GM21447 (cell line): ENCODE data around the gene CEP112.
"Not testable (repeated sequence)": the region's sequence is repeated elsewhere in the genome, so short reads cannot be mapped to it uniquely, and the experiment has no call there.

Experiments
- ATAC-seq: cut with Tn5 transposase; IDR thresholded peaks from one replicate; pipeline ENCODE4 v1.9.1; 2021; ENCODE audit not compliant: unreplicated experiment

CEP112 gene

DNA sequence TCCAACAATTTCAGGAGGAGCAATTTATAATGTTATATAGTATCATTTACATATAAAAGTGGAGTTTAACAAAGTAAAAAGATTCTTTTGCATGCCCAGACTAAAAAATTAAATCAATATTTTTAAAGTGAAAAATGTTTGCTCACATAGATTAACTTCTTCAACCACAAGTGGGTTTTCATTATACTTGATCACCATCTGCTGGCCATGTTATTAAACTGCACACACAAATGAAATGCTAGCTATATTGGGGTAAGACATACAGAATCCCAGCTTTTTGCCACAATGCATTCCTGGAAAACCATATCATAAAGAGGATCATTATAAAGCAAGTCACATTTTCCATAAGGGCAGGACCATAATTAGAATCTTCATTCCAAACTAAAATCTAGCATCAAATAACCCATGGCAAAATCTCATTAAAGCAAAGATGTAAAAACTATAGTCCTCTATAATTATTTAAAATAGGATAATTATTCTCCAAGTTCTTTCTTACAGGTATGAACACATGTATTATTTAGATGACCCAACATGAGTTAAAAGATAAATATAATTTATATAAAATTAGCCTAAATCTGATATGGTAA is 26.3 kb downstream of the CEP112 start:
- no peak for ATAC-seq

DNA sequence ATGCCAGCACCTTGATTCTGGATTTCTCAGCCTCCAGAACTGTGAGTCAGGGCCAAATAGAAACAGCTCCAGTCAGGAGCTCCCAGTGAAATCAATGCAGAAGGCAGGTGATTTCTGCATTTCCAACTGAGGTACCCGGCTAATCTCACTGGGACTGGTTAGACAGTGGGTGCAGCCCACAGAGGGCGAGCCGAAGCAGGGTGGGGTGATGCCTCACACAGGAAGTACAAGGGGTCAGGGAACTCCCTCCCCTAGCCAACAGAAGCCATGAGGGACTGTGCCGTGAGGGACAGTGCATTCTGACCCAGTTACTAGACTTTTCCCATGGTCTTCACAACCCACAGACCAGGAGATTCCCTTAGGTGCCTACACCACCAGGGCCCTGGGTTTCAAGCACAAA is 36.9 kb downstream of the CEP112 start:
- not testable (repeated sequence) for ATAC-seq

DNA sequence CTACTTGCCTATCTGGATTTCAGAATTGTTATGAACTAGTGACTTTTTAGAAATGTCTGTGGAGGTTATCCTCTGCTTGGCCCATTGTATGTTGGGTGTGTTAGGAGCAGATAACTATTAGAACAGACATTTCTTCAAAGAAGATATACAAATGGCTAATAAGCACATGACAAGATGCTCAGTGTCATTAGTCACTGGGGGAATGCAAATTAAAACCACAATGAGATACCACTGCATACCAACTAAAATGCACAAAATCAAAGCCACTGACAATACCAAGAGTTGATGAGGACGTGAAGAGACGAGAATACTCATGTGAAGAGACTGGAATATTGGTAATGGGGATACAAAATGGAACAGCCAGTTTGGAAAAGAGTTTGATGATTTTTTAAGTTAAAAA is 39.2 kb downstream of the CEP112 start:
- no peak for ATAC-seq

DNA sequence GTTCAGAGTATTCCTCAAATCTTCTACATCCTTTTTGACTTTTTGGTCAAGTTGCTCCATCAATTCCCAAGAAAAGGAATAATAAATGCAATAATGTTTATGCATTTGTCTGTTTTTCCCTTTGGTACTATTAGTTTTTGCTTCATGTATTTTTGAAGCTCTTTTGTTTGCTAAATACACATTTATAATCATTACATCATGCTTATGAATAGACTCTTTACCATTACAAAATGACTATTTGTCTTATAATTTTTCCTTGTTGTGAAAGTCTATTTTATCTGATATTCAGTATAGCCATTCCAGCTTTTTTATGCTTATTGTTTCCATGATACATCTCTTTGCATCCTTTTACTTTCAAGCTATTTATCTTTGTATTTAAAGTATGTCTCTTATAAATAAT is 41.2 kb downstream of the CEP112 start:
- ATAC-seq, result no peak

DNA sequence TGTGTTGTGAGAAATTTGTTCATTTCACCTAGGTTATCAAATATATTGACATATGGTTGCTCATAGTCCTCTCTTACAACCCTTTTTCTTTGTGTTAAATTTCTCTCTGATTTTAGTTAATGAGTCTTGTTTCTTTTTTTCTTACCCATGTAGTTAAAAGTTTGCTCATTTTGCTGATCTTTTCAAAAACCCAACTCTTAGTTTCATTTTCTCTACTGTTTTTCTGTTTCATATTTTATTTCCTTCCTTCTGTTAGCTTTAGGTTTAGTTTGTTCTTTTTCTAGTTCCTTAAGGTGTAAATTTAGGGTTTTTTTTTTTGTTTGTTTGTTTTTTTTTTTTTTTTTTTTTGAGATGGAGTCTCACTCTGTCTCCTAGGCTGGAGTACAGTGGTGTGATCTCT is 42.4 kb downstream of the CEP112 start:
- no peak for ATAC-seq

DNA sequence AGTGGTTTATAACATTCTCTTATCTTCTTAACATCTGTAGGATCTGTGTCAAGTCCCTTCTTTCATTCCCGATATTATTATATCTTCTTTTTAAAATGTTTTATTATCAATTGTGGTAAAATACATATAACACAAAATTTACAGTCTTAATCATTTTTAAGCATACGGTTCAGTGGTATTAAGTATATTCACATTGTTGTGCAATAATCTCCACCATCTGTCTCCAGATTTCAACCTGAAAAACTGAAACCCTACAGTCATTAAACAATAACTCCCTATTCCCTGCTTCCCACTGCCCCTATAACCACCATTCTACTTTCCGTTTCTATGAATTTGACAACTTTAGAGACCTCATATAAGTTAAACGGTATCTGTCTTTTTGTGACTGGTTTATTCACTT is 45.5 kb downstream of the CEP112 start:
- ATAC-seq, result no peak

DNA sequence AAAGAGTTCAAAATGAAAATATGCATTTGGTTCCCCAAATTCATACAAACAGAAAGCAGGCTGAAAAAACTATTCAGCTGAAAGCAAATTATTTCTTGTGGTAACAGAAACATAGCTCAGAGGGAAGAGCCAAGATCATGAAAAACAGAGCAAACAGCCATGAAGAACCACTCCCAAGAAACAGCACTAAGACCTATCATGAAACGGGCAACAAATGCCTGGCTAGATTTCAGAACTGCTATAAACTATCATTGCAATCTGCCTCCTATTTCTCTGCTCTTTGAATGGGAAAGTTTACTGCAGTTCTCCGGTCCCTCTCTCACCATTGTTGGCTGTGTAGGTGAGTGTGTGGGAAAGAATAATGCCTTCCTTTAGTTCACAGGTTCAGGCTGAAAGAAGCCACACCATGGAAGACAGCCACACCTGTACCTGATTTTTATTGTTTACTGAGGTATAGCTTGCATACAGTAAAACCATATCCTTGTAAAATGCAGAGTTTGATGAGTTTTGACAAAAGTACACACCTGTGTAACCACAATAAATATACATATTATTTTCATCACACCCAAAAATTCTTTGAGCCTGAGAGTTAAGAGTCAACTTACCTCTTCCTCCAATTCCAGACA is 48.2 kb downstream of the CEP112 start:
- no peak for ATAC-seq

DNA sequence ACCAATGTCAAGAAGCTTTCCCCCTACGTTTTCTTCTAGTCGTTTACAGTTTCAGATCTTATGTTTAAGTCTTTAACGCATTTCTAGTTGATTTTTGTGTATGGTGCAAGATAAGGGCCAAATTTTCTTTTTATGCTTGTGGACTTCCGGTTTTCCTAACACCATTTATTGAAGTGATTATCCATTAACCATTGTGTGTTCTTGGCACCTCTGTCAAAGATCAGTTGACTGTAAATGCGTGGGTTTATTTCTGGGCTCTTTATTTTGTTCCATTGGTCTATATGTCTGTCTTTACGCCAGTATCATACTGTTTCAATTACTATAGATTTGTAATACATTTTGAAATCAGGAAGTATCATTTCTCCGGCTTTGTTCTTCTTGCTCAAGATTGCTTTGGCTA is 49.5 kb downstream of the CEP112 start:
- ATAC-seq, result no peak

DNA sequence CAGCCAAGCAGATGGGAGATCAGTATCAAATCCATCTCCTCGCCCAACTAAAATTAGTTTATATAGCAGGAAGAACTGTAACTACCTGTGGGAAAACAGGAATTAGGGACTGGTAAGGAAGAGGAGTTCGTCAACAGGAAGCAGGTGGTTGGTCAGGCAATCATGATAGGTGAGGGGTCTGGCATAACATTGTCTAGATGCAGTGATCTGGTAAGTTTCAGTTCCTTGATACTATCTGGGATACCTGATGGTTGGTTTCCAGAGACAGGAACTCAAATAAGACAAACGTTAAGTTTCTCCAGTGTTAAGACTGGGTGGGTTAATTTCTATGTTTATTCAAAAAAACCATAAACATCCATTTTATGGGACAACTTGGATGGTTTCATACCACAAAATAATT is 53.8 kb downstream of the CEP112 start:
- ATAC-seq, result no peak

DNA sequence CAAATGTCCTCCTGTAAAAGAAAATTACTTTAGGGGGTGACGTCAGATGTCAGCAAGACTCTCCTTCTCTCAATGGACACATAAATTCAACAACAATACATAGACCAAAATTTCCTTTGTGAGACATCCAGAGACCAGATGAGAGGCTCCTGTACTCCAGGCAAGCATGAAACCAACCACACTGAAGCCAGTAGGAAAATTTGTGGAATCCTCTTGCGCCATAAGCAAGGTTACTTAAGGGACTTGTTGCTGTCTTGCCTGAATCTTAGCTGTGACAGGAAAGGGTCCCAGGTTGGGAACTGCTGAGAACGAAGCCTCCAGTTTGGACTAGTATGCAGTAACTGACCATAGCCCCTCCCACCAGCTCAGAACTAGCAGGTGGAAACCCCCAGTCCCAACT is 56.0 kb downstream of the CEP112 start:
- no peak for ATAC-seq

DNA sequence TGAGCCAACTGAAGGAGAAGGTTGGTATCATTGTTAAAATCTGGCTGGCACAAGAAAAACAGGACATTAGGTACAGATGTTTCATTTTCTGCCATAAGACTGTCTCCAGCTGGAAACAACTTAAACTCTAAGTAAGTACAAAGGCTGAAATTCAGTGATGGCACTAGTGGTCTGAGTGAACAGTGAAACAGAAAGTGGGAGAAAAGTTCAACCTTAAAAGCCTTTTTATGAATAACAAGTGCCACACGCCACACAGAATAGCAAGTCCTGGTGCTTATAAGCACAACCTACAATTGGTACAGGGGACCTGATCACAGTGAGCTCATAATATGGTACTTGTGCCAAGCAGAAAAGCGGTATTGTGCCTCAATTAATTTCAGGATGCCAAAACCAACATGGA is 56.7 kb downstream of the CEP112 start:
- ATAC-seq, result no peak

DNA sequence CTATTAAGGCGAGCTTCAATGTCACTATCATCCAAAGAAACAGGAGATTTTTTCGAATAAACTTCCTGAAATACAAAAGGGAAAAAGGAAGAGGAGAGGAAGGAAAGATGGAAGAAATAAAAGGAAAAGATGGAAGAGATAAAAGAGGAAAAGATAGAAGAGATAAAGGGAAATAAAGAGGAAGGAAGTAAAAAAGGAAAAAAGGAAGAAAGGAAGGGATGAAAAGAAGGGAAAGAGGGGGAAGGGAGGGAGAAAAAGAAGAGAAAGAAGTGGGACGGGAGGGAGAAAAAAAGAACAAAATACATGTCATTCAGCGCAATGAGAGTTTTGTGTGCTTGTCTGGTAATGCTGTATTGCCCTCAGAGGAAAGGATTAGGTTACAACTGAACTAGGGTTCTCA is 62.2 kb downstream of the CEP112 start:
- no peak for ATAC-seq

DNA sequence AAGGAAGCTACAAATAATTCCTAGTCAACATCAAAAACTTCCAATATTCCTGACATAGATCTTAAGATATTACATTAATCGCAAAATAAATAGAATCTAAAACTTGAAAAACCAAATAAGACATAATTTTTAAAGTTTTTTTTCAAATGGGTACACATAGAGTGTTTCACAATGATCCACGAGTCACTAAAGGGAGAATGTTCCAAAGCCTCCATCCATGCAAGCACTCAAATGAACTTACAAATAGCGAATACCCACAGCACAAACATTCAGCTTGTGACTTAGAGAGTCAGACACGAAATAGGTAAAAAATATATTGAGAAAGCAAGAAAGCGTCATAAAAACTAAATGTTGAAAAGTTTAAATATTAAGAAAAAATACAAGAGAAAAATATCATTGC is 65.7 kb downstream of the CEP112 start:
- ATAC-seq, result no peak

DNA sequence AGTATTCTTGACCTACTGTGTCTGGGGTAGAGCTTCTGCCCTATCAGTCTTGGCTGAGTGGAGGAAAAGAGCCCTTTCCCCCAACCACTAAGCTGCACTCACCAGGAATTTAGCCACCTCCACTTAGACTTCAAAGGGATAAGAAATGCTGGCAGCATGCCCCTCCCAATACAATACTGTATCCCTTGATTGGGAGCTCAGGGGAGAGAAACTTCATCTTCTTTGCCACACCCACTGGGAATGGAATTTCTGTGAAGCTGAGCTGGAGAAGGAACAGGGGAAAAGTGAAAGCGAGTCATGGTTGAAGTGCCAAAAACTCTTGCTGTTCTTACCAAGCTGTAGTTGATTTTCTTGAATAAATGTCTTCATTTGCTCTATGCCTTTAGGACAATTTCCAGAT is 68.8 kb downstream of the CEP112 start:
- no peak for ATAC-seq

DNA sequence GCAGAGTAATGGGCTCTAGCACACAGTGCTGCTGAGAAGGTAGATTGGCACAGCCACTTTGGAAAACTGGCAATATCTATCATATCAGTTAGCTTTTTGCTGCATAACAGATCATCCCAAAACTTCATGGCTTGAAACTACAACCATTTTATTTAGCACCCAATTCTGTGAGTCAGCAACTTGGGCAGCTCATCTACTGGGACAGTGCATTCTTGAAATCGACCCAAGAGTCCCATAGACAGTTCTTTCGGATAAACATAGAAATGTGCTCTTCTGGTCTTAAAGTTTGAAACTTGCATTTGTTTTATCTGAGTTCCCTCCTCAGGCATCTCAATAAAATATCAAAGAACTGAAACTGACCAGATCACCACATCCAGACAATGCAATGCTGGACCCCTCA is 76.7 kb downstream of the CEP112 start:
- no peak for ATAC-seq

DNA sequence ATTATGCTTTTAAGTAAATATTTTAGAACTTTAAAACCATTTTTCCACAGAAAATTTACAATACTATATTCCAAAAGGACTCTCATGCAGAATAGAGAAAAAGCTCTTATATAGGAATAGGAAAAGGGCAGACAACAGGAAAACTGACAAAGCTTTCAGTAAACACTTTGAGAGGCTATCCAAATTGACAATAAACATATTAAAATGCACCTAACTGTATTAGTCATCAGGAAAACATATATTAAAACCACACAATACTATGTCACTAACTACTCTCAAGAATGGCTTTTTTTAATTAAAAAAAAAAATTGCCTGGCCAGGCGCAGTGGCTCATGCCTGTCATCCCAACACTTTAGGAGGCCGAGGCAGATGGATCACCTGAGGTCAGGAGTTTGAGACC is 77.3 kb downstream of the CEP112 start:
- ATAC-seq, result no peak

DNA sequence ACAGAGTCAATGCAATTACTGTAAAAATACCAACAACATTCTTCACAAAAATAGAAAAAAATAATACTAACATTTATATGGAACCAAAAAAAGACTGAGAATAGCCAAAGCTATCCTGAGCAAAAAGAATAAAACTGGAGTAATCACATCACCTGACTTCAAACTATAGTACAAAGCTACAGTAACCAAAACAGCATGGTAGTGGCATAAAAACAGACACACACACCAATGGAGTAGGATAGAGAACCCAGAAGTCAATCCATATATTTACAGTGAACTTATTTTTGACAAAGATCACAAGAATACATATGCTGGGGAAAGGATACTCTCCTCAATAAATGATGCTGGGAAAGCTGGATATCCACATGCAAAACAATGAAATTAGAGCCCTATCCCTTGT is 84.2 kb downstream of the CEP112 start:
- no peak for ATAC-seq

DNA sequence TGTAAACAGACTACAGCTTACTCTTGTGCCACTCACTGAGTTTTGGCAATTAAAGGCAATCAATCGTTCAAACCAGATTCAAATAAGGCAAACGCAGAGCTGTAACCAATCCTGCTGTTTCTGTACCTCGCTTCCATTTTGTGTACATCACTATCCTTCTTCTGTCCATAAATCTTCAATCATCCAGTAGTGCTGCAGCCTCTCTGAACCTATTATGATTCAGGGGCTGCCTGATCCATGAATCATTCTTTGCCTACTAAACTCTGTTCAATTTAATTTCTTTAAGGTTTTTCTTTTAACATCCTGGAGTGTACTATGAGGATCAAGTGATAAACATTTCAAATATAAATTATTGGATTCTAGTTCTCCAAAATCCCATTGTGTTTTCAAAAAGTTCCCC is 93.9 kb downstream of the CEP112 start:
- ATAC-seq, result no peak

DNA sequence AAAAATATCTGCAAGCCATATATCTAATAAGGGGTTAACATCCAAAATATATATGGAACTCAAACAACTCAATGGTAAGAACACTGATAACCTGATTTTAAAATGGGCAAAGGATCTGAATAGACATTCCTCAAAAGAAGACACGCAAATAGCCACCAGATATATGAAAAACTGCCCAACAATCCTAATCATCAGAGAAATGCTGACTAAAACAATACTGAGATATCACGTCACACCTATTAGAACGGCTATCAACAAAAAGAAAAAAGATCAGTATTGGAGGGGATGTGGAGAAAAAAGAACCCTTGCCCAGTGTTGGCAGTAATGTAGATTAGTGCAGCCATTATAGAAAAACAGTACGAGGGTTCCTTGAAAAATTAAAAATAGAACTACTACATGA is 97.2 kb downstream of the CEP112 start:
- no peak for ATAC-seq

DNA sequence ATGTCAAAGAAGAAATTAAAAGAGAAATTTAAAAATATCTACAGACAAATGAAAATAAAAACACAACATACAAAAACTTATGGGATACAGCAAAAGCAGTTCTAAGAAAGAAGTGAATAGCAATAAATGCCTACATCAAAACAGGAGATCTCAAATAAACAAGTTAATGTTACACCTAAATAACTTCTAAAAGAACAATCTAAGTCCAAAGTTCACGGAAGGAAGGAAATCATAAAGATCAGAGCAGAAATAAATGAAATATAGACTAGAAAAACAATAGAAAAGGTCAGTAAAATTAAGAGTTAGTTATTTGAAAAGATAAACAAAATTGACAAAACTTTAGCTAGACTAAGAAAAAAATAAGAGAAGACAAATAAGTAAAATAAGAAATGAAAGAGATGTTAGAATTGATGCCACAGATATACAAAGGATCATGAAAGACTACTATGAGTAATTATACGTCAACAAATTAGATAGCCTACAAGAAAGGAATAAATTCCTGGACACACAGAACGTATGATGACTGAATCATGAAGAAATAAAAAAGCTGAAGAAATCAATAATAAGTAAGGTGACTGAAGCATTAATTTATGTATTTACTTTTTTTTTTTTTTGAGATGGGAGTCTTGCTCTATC is 100.4 kb downstream of the CEP112 start:
- ATAC-seq, result no peak

DNA sequence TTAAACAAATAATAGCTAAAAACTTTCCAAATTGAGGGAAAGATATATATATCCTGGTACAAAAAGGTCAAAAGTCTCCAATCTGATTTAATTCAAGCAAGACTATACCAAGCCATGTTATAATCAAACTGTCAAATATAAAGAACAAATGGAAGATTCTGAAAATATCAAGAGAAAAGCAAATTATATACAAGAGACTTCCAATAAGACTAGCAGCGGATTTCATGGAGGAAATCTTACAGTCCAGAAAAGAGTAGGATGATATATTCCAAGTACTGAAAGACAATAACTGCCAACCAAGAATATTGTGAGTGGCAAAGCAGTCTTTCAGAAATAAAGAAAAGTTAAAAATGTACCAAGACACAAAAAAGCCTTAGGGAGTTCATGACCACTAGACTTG is 102.2 kb downstream of the CEP112 start:
- ATAC-seq, result no peak

DNA sequence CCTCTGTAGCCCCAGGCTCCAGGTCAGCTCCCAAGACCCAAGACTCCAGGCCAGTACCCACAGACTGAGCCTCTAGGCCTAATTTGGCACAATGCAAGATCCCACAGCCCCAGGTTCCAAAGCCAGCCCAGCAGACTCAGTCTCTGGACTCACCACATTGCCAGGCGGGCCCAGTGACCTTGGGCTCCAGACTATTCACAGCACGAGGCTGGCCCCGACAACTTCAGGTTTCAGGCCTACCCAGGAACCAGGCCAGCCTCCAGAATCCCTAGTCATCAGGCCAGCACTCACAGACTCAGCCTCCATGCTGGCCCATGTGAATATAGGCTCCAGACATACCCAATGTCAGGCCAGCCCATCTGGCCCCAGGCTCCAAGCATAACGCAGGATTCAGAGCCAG is 103.8 kb downstream of the CEP112 start:
- no peak for ATAC-seq

DNA sequence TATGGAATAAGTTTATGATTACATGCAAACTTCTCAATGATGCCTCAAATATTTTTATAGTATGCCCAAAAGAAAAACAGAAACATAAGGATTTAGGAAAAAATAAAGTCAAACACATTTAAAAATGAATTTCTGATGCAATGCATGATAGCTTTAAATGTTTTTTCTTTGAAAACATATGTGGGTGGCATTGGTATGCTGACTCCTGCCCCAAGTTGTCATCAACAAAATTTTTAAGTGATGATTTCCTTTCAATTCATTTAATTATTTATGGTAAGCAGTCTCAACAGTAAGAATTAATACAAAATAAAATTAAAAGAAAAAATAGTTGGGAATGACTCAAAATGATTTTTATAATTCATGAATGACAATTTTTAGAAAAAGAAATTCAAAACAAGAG is 104.9 kb downstream of the CEP112 start:
- no peak for ATAC-seq
